Erythroblast (primary cell): Measurements from ENCODE around the gene HBA2.

ENCODE experiments used
- GATA1 ChIP-seq: IDR thresholded peaks from 2 replicates; pipeline ENCODE4 v1.6.1; 2011; ENCODE audit warnings: low read depth, mild to moderate bottlenecking, control low read depth, low read length, moderate library complexity
- POLR2A ChIP-seq: IDR thresholded peaks from 2 replicates; pipeline ENCODE4 v1.6.1; 2011; ENCODE audit warnings: mild to moderate bottlenecking, low read length

DNA sequence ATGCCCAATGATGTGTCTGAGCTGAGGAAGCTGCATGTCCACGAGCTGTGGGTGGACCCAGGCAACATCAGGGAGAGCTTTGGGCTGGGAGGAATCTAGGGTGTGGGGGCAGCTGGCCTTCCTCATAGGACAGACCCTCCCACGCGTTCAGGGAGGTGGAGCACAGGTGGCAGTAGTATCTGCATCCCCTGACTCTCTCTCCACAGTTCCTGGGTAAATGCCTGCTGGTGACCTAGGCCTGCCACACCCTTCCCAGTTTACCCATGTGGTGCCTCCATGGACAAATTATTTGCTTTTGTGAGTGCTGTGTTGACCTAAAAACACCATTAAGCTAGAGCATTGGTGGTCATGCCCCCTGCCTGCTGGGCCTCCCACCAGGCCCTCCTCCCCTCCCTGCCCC, 3.7 kb upstream of the HBA2 start:
- no peak for TF ChIP-seq POLR2A
- TF ChIP-seq GATA1 = no peak
